HG02642 (cell line): ENCODE results near the gene EFNB2.
A peak's percentile ranks its signal among the peaks of the same experiment; 100 is the strongest.

Source experiments
- ATAC-seq: cut with Tn5 transposase; IDR thresholded peaks from one replicate; pipeline ENCODE4 v1.9.1; 2021; ENCODE audit warnings: mild to moderate bottlenecking; ENCODE audit not compliant: unreplicated experiment, poor library complexity

Gene EFNB2

GRCh38 chr13:106551350-106551749 lies 15.9 kb upstream of the EFNB2 start:
- no peak for ATAC-seq

GRCh38 chr13:106550570-106551135 lies 15.2 kb upstream of the EFNB2 start:
- ATAC-seq, result no peak

GRCh38 chr13:106548064-106548696 lies 12.7 kb upstream of the EFNB2 start:
- no peak for ATAC-seq

- ATAC-seq, result no peak
Observed at GRCh38 chr13:106541826-106542225, 6.4 kb upstream of the EFNB2 start.

- ATAC-seq, result no peak
Observed at GRCh38 chr13:106540613-106541012, 5.2 kb upstream of the EFNB2 start.

GRCh38 chr13:106537521-106537920 lies 2.1 kb upstream of the EFNB2 start:
- no peak for ATAC-seq

- ATAC-seq, result peak; percentile 44
Observed at GRCh38 chr13:106536244-106537034, 977 bp upstream of the EFNB2 start.

- peak; percentile 31 for ATAC-seq
Observed at GRCh38 chr13:106534639-106535551, 567 bp downstream of the EFNB2 start.

- ATAC-seq, result no peak
Observed at GRCh38 chr13:106533943-106534638, 1.4 kb downstream of the EFNB2 start.

GRCh38 chr13:106533101-106533942 lies 2.1 kb downstream of the EFNB2 start:
- no peak for ATAC-seq

GRCh38 chr13:106532111-106532929 lies 3.1 kb downstream of the EFNB2 start:
- ATAC-seq, result no peak

- no peak for ATAC-seq
Observed at GRCh38 chr13:106530980-106531481, 4.4 kb downstream of the EFNB2 start.

- no peak for ATAC-seq
Observed at GRCh38 chr13:106530171-106530851, 5.2 kb downstream of the EFNB2 start.

GRCh38 chr13:106529415-106530170 lies 5.9 kb downstream of the EFNB2 start:
- ATAC-seq, result no peak

GRCh38 chr13:106528718-106529414 lies 6.6 kb downstream of the EFNB2 start:
- no peak for ATAC-seq

- no peak for ATAC-seq
Observed at GRCh38 chr13:106527826-106528225, 7.6 kb downstream of the EFNB2 start.
